GM23338 (cell line): ENCODE measurements around the gene RUNX3. TPM values are rescaled to one million over a fixed set of nuclear protein-coding genes. Genes with fewer than 3 reads are reported as not detected.

Source experiments
- ATAC-seq: fragments of 200-7000 bp; cut with Tn5 transposase; 3 replicates; pipeline ENCODE4 v1.9.1; 2020
- DNase-seq: peaks from one replicate; pipeline ENCODE4 v3.0.0-alpha.2; 2015; ENCODE audit warnings: low spot score
- H2AFZ ChIP-seq: fragments of 200-600 bp; sonication (generic); 2 replicates; pipeline ENCODE4 v1.8.0; 2016; ENCODE audit warnings: antibody characterized with exemption, mild to moderate bottlenecking, moderate library complexity
- H3F3A ChIP-seq: fragments of 200-600 bp; sonication (generic); replicated peaks from 2 replicates; pipeline ENCODE4 v1.8.0; 2017; ENCODE audit warnings: antibody characterized with exemption, mixed run types, low read depth
- H3K27ac ChIP-seq: fragments of 200-600 bp; sonication (generic); 2 replicates; pipeline ENCODE4 v1.6.1; 2016; ENCODE audit warnings: low read depth
- H3K27me3 ChIP-seq: fragments of 200-600 bp; sonication (generic); 2 replicates; pipeline ENCODE4 v1.8.0; 2016; ENCODE audit warnings: mild to moderate bottlenecking, mixed run types, moderate library complexity; ENCODE audit not compliant: insufficient read depth
- H3K36me3 ChIP-seq: fragments of 200-600 bp; sonication (generic); 2 replicates; pipeline ENCODE4 v1.8.0; 2016; ENCODE audit warnings: mild to moderate bottlenecking; ENCODE audit not compliant: insufficient read depth
- H3K4me1 ChIP-seq: fragments of 200-600 bp; sonication (generic); 2 replicates; pipeline ENCODE4 v1.8.0; 2016; ENCODE audit warnings: mild to moderate bottlenecking, moderate library complexity; ENCODE audit not compliant: insufficient read depth
- H3K4me2 ChIP-seq: fragments of 200-600 bp; sonication (generic); 2 replicates; pipeline ENCODE4 v1.7.1; 2017; ENCODE audit warnings: mixed run types
- H3K4me3 ChIP-seq: fragments of 200-600 bp; sonication (generic); 2 replicates; pipeline ENCODE4 v1.6.1; 2016; ENCODE audit warnings: mixed run types
- H3K79me2 ChIP-seq: fragments of 200-600 bp; sonication (generic); replicated peaks from 2 replicates; pipeline ENCODE4 v1.8.0; 2017; ENCODE audit warnings: mild to moderate bottlenecking; ENCODE audit not compliant: insufficient read depth
- H3K9me2 ChIP-seq: fragments of 200-600 bp; sonication (generic); 2 replicates; pipeline ENCODE4 v1.8.0; 2017; ENCODE audit not compliant: insufficient read depth
- H4K20me1 ChIP-seq: fragments of 200-600 bp; sonication (generic); replicated peaks from 2 replicates; pipeline ENCODE4 v1.8.0; 2017; ENCODE audit warnings: mild to moderate bottlenecking; ENCODE audit not compliant: insufficient read depth
- H3K27ac Mint-ChIP-seq: 2 replicates; pipeline ENCODE4 v1.8.0; 2020; ENCODE audit warnings: inconsistent platforms, mild to moderate bottlenecking, moderate library complexity, mixed read lengths
- H3K27me3 Mint-ChIP-seq: 3 replicates; pipeline ENCODE4 v1.8.0; 2022; ENCODE audit warnings: low read depth, mild to moderate bottlenecking, moderate library complexity, mixed read lengths, inconsistent platforms; ENCODE audit not compliant: insufficient read depth, poor library complexity
- H3K36me3 Mint-ChIP-seq: 3 replicates; pipeline ENCODE4 v1.8.0; 2021; ENCODE audit warnings: low read depth, mild to moderate bottlenecking, inconsistent platforms, moderate library complexity, mixed read lengths
- H3K4me1 Mint-ChIP-seq: 3 replicates; pipeline ENCODE4 v1.8.0; 2020; ENCODE audit warnings: mild to moderate bottlenecking, inconsistent platforms, mixed read lengths
- H3K4me3 Mint-ChIP-seq: 3 replicates; pipeline ENCODE4 v1.8.0; 2021; ENCODE audit warnings: moderate library complexity, mild to moderate bottlenecking, inconsistent platforms, mixed read lengths
- H3K9me3 Mint-ChIP-seq: 3 replicates; pipeline ENCODE4 v1.8.0; 2020; ENCODE audit warnings: moderate library complexity, mild to moderate bottlenecking, inconsistent platforms, mixed read lengths
- CREB1 ChIP-seq: fragments of 250-450 bp; sonication (Bioruptor Pico); IDR thresholded peaks from 2 replicates; pipeline ENCODE4 v1.5.0; 2020; ENCODE audit warnings: low read depth, mild to moderate bottlenecking, moderate library complexity
- CTCF ChIP-seq, 2 experiments: fragments of 200-600 bp in 1 of 2; sonication (generic) in 1 of 2; conservative IDR thresholded peaks; 2 replicates each; pipeline versions ENCODE4 v1.5.1 to v1.6.1; 2016 to 2017; ENCODE audit warnings: antibody characterized with exemption in 2 of 2, low read depth in 2 of 2, mild to moderate bottlenecking in 2 of 2, moderate library complexity in 1 of 2
- JUNB ChIP-seq: IDR thresholded peaks from one replicate; pipeline ENCODE4 v1.6.1; 2016; ENCODE audit warnings: antibody characterized with exemption; ENCODE audit not compliant: unreplicated experiment
- ZNF462 ChIP-seq: fragments of 250-450 bp; sonication (Bioruptor Pico); IDR thresholded peaks from 2 replicates; pipeline ENCODE4 v1.5.0; 2020; ENCODE audit warnings: mild to moderate bottlenecking, moderate library complexity
- polyA plus RNA-seq: library from polyadenylated mRNA; unstranded; fragments of >200 nt; fragmentation: Nextera tagmentation; extraction: Ambion mirVana; gene quantifications from 2 replicates; pipeline ENCODE4 v1.2.1, GENCODE V29; 2016
- total RNA-seq: library from RNA; depleted of rRNA; stranded (reverse); fragments of >200 nt; shearing (Covaris generic); gene quantifications from 2 replicates; pipeline ENCODE4 v1.2.3, GENCODE V29; 2014

RUNX3 gene
- total and polyA plus RNA-seq, 2 experiments from 2014 or later: 0.23 to 0.73 TPM

- H3K4me2 ChIP-seq: peak overlapping the region; percentile 84
Observed at GRCh38 chr1:24934310-24935195, 4.5 kb upstream of the RUNX3 start.

More at GRCh38 chr1:24934310-24935195, 4.5 kb upstream of the RUNX3 start:
- Histone ChIP-seq H2AFZ (peak overlapping the region; percentile 53; the same call in 1 of the 2 replicates), H3K27ac (no peak overlapping the region), H3K4me3 (peak overlapping the region; percentile 48), H3K4me1 (peaks cover 41% of the 10 kb centered on the region), H3K27me3 (peaks cover 66% of the 10 kb centered on the region), H3K9me2 (no peaks in the 10 kb centered on the region), H3K36me3 (no peaks in the 10 kb centered on the region), H3F3A (0 out of 2 replicates have a peak, but pooled peaks cover 4% of the 10 kb centered on the region), H3K79me2 (no peaks in the 10 kb centered on the region), H4K20me1 (no peaks in the 10 kb centered on the region)
- DNase-seq: peak; percentile 64
- Mint-ChIP-seq H3K9me3 (peaks cover 7% of the 10 kb centered on the region; the same call in 1 of the 3 replicates), H3K4me1 (peaks cover 50% of the 10 kb centered on the region), H3K27me3 (peaks cover 60% of the 10 kb centered on the region), H3K36me3 (no peaks in the 10 kb centered on the region), H3K4me3 (peak overlapping the region; percentile 39), H3K27ac (no peak overlapping the region)
- peak; percentile 3; the same call in 2 of the 3 replicates for ATAC-seq
- TF ChIP-seq CTCF (conservative IDR thresholded peaks at IDR 0.05; ENCODE audit: low read depth in 2 of 2) (no peak), JUNB (no peak), ZNF462 (no peak), CREB1 (no peak)
